ENCODE measurements around the gene KRTAP13-3.

The KRTAP13-3 gene, protein sequence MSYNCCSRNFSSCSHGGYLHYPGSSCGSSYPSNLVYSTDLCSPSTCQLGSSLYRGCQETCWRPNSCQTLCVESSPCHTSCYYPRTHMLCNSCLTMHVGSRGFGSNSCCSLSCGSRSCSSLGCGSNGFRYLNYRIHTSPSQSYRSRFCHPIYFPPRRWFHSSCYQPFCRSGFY

DNA sequence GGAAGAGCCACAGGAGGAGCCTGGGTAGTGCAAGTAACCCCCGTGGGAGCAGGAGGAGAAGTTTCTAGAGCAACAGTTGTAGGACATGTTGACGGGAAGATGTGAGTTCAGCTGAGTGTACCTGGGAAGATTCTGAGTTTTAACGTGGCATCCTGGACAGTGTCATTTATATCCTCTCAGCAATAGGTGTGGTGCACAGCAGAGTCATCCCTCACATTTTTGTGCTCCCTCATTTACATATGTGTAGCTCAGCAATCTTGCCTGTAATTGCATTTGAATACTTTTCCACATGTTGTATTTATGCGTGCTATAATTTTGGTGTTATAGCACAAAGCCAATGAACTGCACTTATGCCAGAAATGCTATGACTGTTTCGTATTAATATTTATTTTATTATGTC lies at the start of gene KRTAP13-3:
Gene KRTAP13-3 (minus strand): TSS at position 101 of the 400 bp plus-strand sequence. CDS start 14 bp downstream, at position 87.
- H3K4me3 Mint-ChIP-seq = no peak within 1 kb of the TSS
- no peaks in the 10 kb centered on the region for H3K27me3 Mint-ChIP-seq
- H3K36me3 Mint-ChIP-seq = no peaks in the 10 kb centered on the region
- no peak within 1 kb of the TSS for H3K27ac Mint-ChIP-seq
- H3K4me1 Mint-ChIP-seq = no peaks in the 10 kb centered on the region
- H3K9me3 Mint-ChIP-seq = peaks cover 3% of the 10 kb centered on the region
- ATAC-seq = no peak

DNA sequence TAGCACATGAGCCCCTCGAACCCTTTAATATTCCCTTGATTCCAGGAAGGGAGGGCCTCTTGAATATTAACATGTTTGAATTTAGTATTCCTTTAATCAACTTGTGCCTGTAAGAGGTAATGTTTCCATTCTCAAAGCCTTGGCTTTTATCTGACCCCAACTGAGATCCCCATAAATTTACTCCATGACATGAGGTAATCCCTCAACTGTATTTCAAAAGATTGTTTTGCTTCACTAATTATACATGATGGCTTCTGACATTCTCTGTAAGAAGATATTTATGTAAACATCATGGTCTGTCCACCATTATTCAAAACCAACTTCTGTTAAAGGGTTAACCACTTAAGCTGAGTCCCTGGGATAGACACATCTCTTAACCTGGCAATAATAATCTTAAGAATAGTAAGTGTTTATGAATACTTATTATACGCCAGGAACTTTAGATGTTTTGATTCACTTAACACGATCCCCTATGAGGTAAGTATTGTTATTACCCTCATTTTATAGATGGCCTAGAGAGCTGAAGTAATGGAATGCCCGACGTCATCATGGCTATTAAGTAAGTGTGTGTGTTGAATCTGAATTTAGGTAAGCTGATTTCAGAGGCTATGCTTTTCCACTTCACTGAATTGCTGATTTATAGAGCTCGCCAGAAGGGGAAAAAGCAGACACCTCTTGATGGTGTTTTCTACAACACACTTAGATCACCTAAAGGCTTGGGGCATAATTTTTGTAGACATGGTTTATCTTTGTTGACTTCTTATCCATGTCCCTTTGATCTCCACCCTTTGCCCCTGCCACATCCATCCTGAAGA lies 43.4 kb upstream of the KRTAP13-3 start:
- ATAC-seq = no peak
- Mint-ChIP-seq H3K27me3 (no peaks in the 10 kb centered on the region), H3K27ac (no peak overlapping the region), H3K4me1 (no peaks in the 10 kb centered on the region), H3K36me3 (no peaks in the 10 kb centered on the region), H3K4me3 (no peak overlapping the region), H3K9me3 (peaks cover 7% of the 10 kb centered on the region)

DNA sequence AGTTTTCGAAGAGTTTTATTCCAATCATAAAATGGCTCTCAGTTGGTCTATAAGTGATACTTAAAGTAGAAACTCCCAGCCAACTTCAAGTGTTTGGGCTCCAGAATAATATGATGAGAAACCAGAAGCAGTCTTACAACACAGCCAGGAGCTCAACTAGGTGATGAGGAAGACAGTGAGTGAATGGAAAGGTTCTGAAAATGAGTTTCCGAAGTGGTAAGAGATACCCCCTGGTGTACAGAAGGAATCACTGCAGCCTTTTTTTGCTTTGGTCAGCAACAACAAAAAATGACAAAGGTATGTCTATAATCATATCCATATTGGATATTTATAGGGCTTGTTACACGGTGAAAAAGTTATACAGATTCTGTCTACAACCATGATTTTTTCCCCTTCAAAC lies 38.0 kb upstream of the KRTAP13-3 start:
- H3K27me3 Mint-ChIP-seq = no peaks in the 10 kb centered on the region
- H3K36me3 Mint-ChIP-seq = no peaks in the 10 kb centered on the region
- no peaks in the 10 kb centered on the region for H3K4me1 Mint-ChIP-seq
- no peak for ATAC-seq
- no peak overlapping the region for H3K4me3 Mint-ChIP-seq
- peaks cover 10% of the 10 kb centered on the region for H3K9me3 Mint-ChIP-seq
- H3K27ac Mint-ChIP-seq = no peak overlapping the region

DNA sequence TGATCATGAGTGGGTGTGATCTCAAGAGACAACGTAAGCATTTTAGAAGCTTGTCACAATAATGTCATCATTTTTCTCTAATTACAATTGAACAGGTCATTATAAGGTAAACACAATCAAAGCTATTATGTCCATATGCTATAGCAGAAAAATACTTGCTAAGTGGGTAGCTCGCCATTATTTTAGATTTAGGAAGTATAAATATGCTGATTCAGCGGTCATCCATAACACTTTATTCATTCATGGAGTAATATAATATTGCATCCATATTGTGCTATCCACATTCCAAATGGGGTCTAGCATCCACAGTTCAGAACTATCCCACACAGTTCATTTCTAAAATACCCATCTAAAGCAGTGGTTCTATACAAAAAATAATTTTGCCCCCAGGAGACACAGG lies 22.8 kb upstream of the KRTAP13-3 start:
- no peaks in the 10 kb centered on the region for H3K9me3 Mint-ChIP-seq
- no peak overlapping the region for H3K4me3 Mint-ChIP-seq
- no peak overlapping the region for H3K27ac Mint-ChIP-seq
- ATAC-seq = no peak
- H3K27me3 Mint-ChIP-seq = no peaks in the 10 kb centered on the region
- H3K36me3 Mint-ChIP-seq = no peaks in the 10 kb centered on the region
- H3K4me1 Mint-ChIP-seq = no peaks in the 10 kb centered on the region

DNA sequence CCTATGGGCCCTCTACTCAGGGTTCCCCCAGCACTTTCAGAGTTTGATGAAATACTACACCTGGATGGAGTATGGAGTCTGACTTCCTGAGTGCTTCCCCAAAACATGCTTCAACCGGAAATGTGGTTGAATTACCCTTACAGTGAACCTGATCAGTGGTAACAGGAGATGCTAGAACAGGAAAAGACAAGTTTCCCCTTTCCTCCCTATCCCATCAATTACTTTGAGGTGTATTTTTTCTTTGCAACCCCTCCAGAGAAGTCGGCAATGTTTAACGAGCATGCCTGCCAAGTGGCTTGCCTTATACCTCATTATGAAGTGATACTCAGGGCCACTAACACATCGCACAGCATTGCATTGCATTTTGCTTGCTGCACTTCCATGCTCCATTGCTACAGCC lies 21.3 kb upstream of the KRTAP13-3 start:
- no peaks in the 10 kb centered on the region for H3K9me3 Mint-ChIP-seq
- H3K4me3 Mint-ChIP-seq = no peak overlapping the region
- H3K27me3 Mint-ChIP-seq = no peaks in the 10 kb centered on the region
- no peaks in the 10 kb centered on the region for H3K36me3 Mint-ChIP-seq
- ATAC-seq = no peak
- no peaks in the 10 kb centered on the region for H3K4me1 Mint-ChIP-seq
- no peak overlapping the region for H3K27ac Mint-ChIP-seq

DNA sequence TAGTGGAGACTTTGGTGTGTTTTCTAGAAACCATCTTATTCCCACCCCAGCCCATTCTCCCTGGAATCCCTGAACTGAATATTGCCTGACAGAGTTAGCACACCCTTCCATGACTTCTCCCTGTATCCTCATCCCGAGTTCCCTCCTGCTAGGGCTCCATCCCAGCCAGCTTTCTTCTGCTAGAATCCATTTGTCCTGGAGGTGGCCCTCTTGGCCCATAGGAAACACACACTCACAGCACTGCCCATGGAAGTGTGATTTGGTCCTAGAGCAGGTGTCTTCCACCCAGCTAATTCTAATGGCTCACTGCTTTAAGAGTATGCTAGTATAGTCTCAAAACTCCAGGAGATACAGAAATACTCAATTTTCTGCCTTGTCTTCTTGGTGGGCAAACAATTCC lies 18.5 kb upstream of the KRTAP13-3 start:
- no peaks in the 10 kb centered on the region for H3K4me1 Mint-ChIP-seq
- no peak overlapping the region for H3K4me3 Mint-ChIP-seq
- no peaks in the 10 kb centered on the region for H3K9me3 Mint-ChIP-seq
- no peak for ATAC-seq
- no peaks in the 10 kb centered on the region for H3K27me3 Mint-ChIP-seq
- no peaks in the 10 kb centered on the region for H3K36me3 Mint-ChIP-seq
- H3K27ac Mint-ChIP-seq = no peak overlapping the region

DNA sequence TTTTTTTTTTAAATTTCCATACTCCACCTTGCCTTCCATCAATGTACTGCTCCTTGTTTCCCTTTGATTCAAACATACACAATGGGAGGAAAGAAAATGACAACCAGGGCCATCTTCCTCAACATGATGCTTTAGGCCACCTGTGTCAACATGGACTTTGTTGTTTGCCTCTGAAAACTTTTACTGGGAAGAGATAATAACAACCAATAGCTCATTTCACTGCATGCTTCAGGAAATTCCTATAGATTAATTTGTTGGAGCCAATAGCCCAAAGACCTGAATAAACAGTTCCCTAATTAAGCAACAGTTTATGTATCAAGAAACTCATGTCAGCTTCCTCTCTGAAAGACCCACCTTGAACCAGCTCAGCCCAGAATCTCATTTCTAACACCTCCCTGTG lies 17.5 kb upstream of the KRTAP13-3 start:
- Mint-ChIP-seq H3K27ac (no peak overlapping the region), H3K9me3 (no peaks in the 10 kb centered on the region), H3K4me1 (no peaks in the 10 kb centered on the region), H3K4me3 (no peak overlapping the region), H3K27me3 (no peaks in the 10 kb centered on the region), H3K36me3 (no peaks in the 10 kb centered on the region)
- ATAC-seq = no peak

DNA sequence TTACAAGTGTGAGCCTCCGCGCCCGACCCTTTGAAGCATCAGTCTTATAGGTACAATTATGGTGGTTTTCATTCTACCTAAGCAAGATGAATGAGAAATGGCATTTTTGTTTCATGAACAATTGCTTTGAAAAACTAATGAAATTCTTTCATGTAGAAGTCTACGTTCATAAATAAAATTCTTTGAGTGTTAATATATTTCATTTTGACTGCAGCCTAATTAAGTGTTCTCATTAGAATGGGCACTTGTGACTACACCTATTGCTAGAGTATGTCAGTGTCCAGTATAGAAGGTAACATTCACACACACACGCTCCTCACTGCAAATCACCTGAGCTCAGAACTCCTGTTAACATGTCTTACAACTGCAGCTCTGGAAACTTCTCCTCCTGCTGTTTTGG lies 14.2 kb upstream of the KRTAP13-3 start, which contains the start of gene KRTAP15-1:
Gene KRTAP15-1 (plus strand): TSS at position 301 of the 400 bp plus-strand sequence. CDS start 53 bp downstream, at position 354.
- no peak within 1 kb of the TSS for H3K27ac Mint-ChIP-seq
- H3K9me3 Mint-ChIP-seq = peaks cover 3% of the 10 kb centered on the region
- H3K36me3 Mint-ChIP-seq = no peaks in the 10 kb centered on the region
- no peak for ATAC-seq
- H3K27me3 Mint-ChIP-seq = no peaks in the 10 kb centered on the region
- H3K4me1 Mint-ChIP-seq = no peaks in the 10 kb centered on the region
- H3K4me3 Mint-ChIP-seq = no peak within 1 kb of the TSS

DNA sequence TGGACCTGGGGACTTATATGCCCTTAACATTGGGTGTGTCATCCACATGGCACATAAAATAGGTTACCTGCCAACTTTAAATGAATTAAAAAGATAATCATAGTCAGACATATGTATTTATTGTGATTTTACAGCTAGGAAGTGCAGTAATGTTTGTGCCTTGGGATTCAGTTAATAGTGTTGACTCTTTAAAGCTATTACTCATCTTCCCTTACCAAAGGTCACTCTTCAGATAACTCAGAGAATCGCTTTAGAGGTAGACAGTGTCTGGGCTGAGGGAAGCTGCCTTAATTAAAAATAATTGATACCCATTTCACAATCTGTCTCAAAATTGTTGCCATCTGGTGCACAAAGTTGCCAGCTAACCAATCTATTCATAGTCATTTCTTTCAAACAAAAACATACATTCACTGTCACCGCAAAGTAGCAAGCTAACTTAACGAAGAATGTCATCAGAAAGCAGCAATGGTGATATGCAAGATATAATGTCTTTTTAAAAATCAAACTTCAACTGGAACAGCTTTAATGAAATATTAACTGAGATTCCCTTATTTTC lies 11.4 kb upstream of the KRTAP13-3 start:
- Mint-ChIP-seq H3K4me3 (no peak overlapping the region), H3K9me3 (peaks cover 3% of the 10 kb centered on the region), H3K27ac (no peak overlapping the region), H3K27me3 (no peaks in the 10 kb centered on the region), H3K4me1 (no peaks in the 10 kb centered on the region), H3K36me3 (no peaks in the 10 kb centered on the region)
- ATAC-seq = no peak

DNA sequence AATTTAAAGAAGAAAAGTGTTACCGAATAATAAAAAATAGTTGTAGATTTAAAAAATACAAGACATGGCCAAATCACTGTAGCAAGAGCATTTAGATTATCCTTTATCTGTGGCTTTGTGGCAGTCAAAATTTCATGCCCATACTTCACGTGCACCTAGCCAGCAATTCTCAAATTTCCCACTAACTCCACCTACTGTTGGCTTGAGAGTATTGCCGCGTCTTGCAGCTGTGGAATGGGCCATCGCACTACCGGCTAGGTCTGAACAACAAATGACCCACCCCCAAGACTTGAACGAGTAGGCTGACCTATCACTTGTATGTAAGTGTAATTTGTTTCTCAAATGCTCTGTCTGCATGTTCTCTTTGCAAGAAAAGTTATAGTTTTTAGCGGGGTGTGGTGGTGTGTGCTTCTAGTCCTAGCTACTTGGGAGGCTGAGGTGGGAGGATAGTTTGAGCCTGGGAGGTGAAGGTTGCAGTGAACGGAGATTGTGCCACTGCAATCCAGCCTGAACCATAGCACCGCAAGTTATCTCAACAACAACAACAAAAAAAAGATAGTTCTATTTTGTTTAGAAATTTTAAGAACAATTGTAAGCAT lies 8.4 kb upstream of the KRTAP13-3 start:
- Mint-ChIP-seq H3K4me3 (no peak overlapping the region), H3K36me3 (no peaks in the 10 kb centered on the region), H3K27me3 (no peaks in the 10 kb centered on the region), H3K4me1 (no peaks in the 10 kb centered on the region), H3K27ac (no peak overlapping the region), H3K9me3 (peaks cover 3% of the 10 kb centered on the region)
- no peak for ATAC-seq

DNA sequence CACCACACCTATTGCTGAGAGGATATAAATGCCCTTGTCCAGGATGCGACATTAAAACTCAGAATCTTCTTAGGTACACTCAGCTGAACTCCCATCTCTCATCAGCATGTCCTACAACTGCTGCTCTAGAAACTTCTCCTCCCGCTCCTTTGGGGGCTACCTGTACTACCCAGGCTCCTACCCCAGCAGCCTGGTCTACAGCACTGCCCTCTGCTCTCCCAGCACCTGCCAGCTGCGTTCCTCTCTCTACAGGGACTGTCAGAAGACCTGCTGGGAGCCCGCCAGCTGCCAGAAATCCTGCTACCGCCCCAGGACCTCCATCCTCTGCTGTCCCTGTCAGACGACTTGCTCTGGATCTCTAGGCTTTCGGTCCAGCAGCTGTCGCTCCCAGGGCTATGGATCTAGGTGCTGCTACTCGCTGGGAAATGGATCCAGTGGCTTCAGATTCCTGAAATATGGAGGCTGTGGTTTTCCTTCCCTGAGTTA lies 4.5 kb upstream of the KRTAP13-3 start, which contains the start of gene KRTAP13-4:
Gene KRTAP13-4 (plus strand): TSS at position 51 of the 486 bp plus-strand sequence. CDS start 56 bp downstream, at position 107.
- Mint-ChIP-seq H3K36me3 (no peaks in the 10 kb centered on the region), H3K27ac (no peak within 1 kb of the TSS), H3K9me3 (no peaks in the 10 kb centered on the region), H3K4me3 (no peak within 1 kb of the TSS), H3K27me3 (no peaks in the 10 kb centered on the region), H3K4me1 (no peaks in the 10 kb centered on the region)
- no peak for ATAC-seq

DNA sequence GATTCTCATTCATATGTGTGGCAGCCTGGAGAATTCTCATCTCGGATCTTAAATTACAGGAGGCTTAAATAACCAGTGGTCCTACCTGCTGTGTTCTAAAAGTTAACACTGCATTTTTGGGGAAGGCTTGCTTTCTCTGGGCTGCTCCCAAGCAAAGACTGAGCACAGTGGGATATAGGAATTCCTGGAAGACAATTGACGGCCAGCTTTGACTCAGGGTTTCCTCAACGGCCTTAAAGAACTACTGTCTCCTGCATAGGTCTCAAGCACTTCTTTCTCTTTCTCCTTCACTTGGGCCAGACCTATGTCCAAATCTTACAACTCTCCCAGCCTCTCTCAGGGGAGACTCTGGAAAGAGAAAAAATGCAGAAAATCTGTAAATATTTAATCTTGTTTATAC lies 1.0 kb upstream of the KRTAP13-3 start:
- Mint-ChIP-seq H3K4me3 (no peak overlapping the region), H3K9me3 (peaks cover 3% of the 10 kb centered on the region), H3K4me1 (no peaks in the 10 kb centered on the region), H3K27me3 (no peaks in the 10 kb centered on the region), H3K27ac (no peak overlapping the region), H3K36me3 (no peaks in the 10 kb centered on the region)
- no peak for ATAC-seq

DNA sequence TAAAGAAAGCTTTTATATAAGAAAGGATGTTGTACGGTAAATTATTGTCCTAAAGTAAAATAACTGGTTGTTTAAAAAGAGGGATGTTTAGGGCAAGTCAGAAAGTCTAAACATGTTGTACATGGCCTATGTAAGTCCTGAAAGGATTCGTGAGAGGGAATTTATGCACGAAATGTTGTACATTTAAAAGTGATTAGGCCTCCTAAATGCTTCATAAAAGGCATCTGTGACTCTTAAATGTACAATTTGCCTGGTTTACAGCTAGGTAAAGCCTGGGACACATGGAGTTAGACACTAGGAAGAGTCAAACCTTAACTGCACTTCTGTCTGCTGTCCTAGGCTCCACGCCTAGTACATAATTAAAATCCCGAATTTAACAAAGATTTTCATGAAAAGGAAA lies 9.7 kb downstream of the KRTAP13-3 start:
- H3K4me3 Mint-ChIP-seq = no peak overlapping the region
- ATAC-seq = no peak
- no peaks in the 10 kb centered on the region for H3K27me3 Mint-ChIP-seq
- H3K4me1 Mint-ChIP-seq = no peaks in the 10 kb centered on the region
- H3K36me3 Mint-ChIP-seq = no peaks in the 10 kb centered on the region
- no peak overlapping the region for H3K27ac Mint-ChIP-seq
- H3K9me3 Mint-ChIP-seq = peaks cover 6% of the 10 kb centered on the region

DNA sequence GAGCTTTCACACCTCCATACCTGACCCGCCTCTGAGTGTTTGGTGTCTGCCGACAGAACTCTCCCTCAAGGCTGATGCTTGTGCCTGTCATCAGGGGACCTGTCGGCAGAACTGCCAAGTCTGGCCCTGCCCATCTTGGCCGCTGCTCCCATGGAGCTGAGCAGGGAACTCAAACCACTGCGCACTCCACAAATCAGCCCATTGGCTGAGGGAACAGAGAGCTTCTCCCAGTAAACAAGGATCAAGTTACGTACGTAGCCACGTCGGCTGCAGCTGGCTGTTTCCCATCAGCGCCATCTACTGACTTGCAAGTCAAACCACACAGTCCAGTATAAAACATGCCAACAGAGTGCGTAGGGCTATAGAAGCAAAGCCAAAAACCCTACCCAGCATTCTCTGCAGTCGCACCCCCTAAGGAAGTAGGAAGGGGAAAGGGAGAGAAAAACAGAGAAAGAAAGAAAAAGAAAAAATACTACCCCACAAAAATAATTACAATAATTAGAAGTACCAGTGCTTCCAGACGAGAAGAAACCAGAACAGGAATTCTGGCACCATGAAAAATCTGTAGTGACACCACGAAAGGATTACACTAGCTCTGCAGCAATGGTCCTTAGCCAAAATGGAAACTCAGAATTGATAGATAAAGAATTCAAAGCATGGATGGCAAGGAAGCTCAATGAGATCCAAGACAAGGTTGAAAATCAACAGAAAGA lies 16.8 kb downstream of the KRTAP13-3 start:
- Mint-ChIP-seq H3K27me3 (no peaks in the 10 kb centered on the region), H3K4me1 (no peaks in the 10 kb centered on the region), H3K36me3 (no peaks in the 10 kb centered on the region), H3K27ac (no peak overlapping the region), H3K4me3 (no peak overlapping the region), H3K9me3 (peaks cover 4% of the 10 kb centered on the region)
- ATAC-seq = no peak

DNA sequence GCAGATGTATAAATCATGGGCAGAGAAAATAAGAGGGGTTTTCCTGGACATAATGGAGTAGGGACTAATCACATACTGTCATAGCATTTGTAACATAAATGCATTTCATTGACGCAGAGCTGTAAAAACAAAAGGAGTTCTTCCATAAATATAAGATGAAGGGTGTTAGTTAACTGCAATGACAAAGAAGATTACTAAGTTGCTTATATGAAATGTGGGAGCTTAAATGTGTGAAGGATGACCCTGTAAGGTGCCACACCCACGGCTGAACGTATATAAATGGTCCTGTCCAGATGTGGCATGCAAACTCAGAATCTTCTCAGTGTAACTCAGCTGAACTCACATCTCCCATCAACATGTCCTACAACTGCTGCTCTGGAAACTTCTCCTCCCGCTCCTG lies 30.0 kb downstream of the KRTAP13-3 start, which contains the start of gene KRTAP13-1:
Gene KRTAP13-1 (plus strand): TSS at position 301 of the 400 bp plus-strand sequence. CDS start 56 bp downstream, at position 357.
- no peak within 1 kb of the TSS for H3K4me3 Mint-ChIP-seq
- no peaks in the 10 kb centered on the region for H3K27me3 Mint-ChIP-seq
- no peaks in the 10 kb centered on the region for H3K36me3 Mint-ChIP-seq
- no peak within 1 kb of the TSS for H3K27ac Mint-ChIP-seq
- H3K9me3 Mint-ChIP-seq = no peaks in the 10 kb centered on the region
- ATAC-seq = no peak
- H3K4me1 Mint-ChIP-seq = no peaks in the 10 kb centered on the region
